ENCODE measurements around the gene SWAP70.

DNA sequence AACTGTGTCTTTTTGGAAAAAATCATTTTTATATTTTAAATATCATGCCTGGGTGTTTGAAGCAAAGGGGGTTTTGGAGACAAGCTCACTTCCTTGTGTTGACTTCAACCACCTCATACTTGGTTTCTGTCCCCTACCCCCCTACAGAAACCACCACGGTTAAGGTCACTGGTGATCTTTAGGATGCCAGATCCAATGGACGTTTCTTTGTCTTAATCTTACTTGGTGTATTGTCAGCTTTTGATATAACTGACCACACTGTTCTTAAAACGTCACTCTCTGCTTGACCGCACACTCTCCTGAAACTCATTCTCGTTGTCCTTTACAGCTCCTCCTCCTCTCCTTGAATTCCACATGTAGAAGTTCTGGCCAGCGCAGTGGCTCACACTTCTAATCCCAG lies 34.8 kb upstream of the SWAP70 start:
- TF ChIP-seq FOXA1 (IDR thresholded peaks at IDR 0.05) (no peak), HDGF (IDR thresholded peaks at IDR 0.05; ENCODE audit: borderline replicate concordance) (no peak), ZNF384 (IDR thresholded peaks at IDR 0.05) (no peak), L3MBTL2 (conservative IDR thresholded peaks at IDR 0.05) (no peak), BHLHE40 (IDR thresholded peaks at IDR 0.05; ENCODE audit: borderline replicate concordance) (no peak), NFRKB (IDR thresholded peaks at IDR 0.05) (no peak)
- TF ChIP-seq, protein P1, sequence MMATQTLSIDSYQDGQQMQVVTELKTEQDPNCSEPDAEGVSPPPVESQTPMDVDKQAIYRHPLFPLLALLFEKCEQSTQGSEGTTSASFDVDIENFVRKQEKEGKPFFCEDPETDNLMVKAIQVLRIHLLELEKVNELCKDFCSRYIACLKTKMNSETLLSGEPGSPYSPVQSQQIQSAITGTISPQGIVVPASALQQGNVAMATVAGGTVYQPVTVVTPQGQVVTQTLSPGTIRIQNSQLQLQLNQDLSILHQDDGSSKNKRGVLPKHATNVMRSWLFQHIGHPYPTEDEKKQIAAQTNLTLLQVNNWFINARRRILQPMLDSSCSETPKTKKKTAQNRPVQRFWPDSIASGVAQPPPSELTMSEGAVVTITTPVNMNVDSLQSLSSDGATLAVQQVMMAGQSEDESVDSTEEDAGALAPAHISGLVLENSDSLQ (IDR thresholded peaks at IDR 0.05), result no peak
